GM18951 (cell line): Measurements from ENCODE around the gene NT5C.

Experiments
- POLR2A ChIP-seq: IDR thresholded peaks from 4 replicates; pipeline ENCODE4 v1.6.1; 2011; ENCODE audit warnings: mild to moderate bottlenecking; ENCODE audit not compliant: insufficient read length, insufficient read depth; ENCODE audit errors: extremely low read depth
- in situ Hi-C: fragments of 300-500 bp; cut with MboI; formaldehyde crosslinking; loops from one replicate; pipeline ENCODE4 v1.12.0; 2022; ENCODE audit warnings: low sequenced_read_pairs, mixed read lengths, inconsistent platforms; ENCODE audit not compliant: unreplicated experiment

NT5C gene

DNA sequence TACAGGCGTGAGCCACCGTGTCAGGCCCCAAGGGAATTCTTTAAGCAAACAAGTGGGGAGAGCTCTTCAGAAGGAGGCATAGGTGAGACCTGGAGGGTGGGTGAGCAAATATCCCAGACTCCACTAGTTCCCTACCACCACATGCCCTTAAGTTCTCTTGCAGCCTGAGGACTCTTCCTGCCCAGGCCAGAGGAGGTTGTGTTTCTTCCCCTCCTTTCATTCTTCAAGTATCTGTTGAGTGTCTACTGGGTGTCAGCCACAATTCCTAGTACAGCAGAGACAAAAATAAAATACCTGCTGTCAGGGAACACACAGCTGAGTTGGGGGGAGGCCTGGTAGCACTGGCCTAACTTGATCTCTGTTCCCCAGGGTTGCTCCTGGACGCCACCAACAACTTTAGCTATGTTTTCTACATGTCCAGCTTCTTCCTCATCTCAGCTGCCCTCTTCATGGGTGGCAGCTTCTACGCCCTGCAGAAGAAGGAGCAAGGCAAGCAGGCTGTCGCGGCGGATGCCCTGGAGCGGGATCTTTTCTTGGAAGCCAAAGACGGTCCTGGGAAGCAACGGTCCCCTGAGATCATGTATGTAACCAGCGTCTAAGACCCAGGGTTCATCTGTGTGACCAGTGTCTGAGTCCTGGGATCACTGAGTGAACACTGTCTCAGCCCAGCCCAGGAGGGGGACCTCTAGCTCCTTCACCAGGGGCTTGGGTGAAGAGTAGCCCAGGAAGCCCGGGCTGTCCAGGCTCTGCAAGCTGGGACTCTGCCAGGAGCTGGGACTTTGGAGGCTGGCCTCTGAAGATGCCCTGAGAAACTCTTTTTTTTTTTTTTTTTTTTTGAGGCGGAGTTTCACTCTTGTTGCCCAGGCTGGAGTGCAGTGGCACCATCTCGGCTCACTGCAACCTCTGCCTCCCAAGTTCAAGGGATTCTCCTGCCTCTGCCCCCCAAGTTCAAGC, 27.7 kb downstream of the NT5C start:
- in situ Hi-C loops = no loop called here

DNA sequence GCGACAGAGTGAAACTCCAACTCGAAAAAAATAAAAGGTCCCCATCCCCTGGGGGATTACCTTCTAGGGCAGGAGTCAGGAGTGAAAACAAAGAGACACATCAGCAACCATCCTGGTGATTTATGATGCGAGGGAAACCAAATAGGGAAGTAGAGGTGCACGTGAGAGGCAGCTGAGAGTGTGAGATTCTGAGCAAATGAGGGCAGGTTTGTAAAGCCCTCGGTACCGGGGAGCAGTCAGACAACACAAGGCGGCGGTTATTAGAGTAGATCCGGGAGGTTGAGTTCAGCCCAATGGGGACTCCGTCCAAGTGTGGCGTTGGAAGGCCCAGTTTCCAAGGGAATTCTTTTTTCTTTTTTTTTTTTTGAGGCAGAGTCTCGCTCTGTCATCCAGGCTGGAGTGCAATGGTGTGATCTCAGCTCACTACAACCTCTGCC, 29.1 kb downstream of the NT5C start:
- no peak for TF ChIP-seq POLR2A
- in situ Hi-C loops = no loop called here

More for the DNA sequence above, 27.7 kb downstream of the NT5C start:
- TF ChIP-seq POLR2A = no peak

DNA sequence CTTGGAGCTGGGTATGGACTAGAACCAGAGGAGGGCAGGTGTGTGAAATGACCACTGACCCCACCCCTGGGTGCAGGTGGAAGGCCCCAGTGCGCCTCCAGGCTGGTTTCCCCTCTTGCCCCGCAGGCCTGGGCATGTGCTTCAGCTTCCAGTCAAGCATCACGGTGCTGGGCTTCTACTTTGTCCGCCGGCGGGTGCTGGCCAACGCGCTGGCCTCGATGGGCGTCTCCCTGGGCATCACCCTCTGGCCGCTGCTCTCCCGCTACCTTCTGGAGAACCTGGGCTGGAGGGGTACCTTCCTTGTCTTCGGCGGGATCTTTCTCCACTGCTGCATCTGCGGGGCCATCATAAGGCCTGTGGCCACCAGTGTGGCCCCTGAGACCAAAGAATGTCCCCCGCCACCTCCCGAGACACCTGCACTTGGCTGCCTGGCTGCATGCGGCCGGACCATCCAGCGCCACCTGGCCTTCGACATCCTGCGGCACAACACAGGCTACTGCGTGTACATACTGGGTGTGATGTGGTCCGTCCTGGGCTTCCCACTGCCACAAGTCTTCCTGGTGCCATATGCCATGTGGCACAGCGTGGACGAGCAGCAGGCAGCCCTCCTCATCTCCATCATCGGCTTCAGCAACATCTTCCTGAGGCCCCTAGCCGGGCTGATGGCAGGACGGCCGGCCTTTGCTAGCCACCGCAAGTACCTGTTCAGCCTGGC, 31.5 kb downstream of the NT5C start:
- no peak for TF ChIP-seq POLR2A
- in situ Hi-C loops = no loop called here

GRCh38 chr17:75098861-75099260, 32.7 kb downstream of the NT5C start:
- in situ Hi-C loops = no loop called here
- TF ChIP-seq POLR2A = no peak

- in situ Hi-C loops = no loop called here
- no peak for TF ChIP-seq POLR2A
Observed at GRCh38 chr17:75097865-75098264, 33.7 kb downstream of the NT5C start.

GRCh38 chr17:75096082-75096625, 35.4 kb downstream of the NT5C start:
- TF ChIP-seq POLR2A = no peak
- in situ Hi-C loops = no loop called here

DNA sequence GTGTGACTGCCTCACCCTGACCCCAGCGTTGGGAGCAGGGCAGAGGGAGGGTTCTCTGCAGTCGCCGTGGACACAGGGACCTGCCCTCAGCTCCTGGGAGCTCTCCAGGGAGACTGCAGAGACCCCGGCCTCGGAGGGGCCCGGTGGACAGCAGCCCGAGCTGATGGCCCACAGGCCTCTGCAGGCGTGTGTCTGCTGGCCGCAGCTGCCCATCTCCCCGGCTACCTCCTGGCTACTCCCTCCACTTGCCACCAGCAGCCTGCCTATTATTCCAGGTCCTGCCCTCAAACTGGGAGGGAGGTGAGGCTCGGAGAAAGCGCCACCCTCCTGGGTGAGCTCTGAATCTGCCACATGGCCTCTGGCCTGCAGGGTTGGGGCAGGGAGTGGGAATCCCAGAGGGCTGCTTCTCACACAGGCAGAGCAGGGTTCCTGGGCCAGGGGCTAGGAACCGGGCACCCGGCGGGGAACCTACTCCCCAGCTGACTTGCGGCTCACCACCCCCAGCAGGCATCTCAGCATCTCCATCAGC, 36.6 kb downstream of the NT5C start:
- in situ Hi-C loops = no loop called here
- no peak for TF ChIP-seq POLR2A

- no peak for TF ChIP-seq POLR2A
- in situ Hi-C loops = no loop called here
Observed at GRCh38 chr17:75093548-75094158, 37.9 kb downstream of the NT5C start.

GRCh38 chr17:75091855-75092327, 39.7 kb downstream of the NT5C start:
- in situ Hi-C loops = no loop called here
- no peak for TF ChIP-seq POLR2A

DNA sequence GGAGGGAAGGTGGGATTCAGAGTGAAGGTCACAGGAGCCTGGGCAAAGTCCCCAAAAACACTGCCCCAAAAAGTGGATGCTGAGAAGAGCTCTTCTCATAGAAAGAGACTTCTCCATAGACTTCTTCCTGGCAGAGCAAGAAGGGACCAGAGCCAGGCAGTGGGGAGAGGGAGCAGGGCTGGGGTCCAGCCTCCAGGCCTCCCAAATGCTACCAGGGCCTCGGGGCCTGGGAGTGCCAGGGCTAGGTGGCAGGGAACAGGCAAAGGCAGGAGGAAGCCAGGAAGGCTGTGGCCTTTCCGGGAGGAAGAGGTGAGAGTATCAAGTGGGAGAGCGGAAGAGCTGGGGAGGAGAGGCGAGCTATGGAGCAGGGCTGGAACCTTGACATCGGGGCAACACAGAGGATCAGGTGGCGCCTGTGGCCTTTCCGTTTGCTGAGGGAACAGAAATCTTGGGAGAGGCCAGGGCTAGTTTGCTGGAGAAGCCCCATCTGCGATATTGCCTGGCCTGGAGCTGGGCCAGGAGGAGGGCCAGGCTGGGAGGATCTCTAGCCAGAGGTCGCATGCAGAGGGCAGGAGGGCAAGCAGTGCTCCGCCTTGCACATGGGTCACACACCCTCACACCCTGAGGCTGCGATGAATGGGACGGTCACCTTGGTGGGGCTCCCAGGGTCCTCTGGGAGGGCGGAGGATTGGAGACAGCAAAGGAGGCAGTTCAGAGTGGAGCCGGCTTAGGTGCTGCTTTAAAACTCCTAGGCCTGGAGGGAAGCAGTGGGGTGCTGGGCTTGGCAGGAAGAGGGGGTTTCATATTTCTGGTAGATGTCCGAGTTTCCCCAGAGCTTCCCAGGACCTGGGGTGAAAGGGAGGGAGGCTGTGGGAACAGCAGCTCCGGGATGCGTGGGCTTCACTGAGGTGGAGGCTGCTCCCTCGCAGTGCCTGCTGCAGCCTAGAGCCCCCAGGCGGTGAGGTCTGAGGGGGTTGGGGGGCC, 40.4 kb downstream of the NT5C start:
- TF ChIP-seq POLR2A = no peak
- in situ Hi-C loops = no loop called here

DNA sequence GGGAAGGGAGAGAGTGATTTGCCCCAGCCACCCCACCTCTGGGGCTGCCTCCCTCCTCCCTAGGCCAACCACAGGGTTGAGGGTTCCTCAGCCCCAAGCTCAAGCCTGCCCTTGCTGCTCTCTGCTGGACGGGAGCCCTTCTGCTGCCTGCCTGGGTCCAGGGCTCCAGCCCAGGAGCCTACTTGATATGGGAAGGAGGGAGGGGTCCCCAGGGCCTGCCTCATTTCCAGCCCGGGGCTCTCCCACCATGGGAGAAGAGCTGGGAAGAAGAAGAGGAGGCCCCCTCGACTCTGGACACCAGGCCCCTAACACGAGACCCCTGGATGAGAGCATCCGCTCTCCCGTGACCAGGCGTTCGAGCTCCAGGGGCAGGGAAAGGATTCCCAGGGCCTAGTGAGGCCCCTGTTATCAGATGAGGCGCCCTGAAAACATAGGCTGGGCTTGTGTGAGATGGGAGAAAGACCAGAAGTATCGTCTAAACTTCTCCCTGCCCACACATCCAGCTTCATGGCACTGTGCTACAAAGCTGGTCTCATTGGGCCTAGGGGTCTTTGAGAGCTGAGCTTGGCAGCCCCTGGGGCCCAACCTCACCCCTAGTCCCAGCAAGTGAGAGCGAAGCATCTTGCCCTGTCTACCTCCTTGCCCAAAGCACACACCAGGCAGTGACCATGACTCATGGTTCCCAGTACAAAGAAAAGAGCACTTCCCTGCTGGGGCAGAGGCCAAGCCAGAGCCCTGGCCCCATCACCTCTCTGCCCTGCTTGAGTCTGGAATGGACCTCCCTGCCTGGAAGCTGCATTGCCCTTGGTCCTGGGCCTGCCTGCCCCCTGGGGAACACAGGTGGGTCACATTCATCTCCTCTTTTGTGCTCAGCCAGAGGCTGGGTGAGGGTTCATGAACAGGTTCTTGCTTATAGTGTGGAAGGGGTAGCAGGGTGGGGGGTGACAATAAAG, 42.8 kb downstream of the NT5C start:
- no peak for TF ChIP-seq POLR2A

More for the DNA sequence above, 42.8 kb downstream of the NT5C start:
- in situ Hi-C loops = no loop called here
